Naive thymus-derived CD4-positive, alpha-beta T cell (primary cell): ENCODE data around the gene RHOXF2. TPM values are rescaled to one million over a fixed set of nuclear protein-coding genes. Genes with fewer than 3 reads are reported as not detected.
"Not testable (repeated sequence)": the region's sequence is repeated elsewhere in the genome, so short reads cannot be mapped to it uniquely, and the experiment has no call there.

ENCODE experiments used
- ATAC-seq: fragments of 150-1000 bp; cut with Tn5 transposase; 2 replicates; pipeline ENCODE4 v1.10.0; 2021; ENCODE audit warnings: mild to moderate bottlenecking, moderate library complexity
- CTCF ChIA-PET: fragments of 350-600 bp; sonication (Branson Sonifier 250); formaldehyde crosslinking; loops from one replicate; lab custom pipeline; 2021; ENCODE audit warnings: antibody characterized with exemption; lab: Charles Lee
- POLR2A ChIA-PET: fragments of 350-600 bp; sonication (Branson Sonifier 250); formaldehyde crosslinking; loops from one replicate; lab custom pipeline; 2021; ENCODE audit warnings: antibody characterized with exemption, inconsistent platforms; lab: Charles Lee
- DNase-seq, 9 donors: peaks; one replicate each; pipeline versions ENCODE4 v3.0.0 to v3.0.0-alpha.2; 2020 to 2022; ENCODE audit warnings: mixed read lengths in 1 of 9
- H3K27ac ChIP-seq: one replicate; pipeline ENCODE4 v1.7.0; 2013; ENCODE audit warnings: mild to moderate bottlenecking, low read depth, low read length, moderate library complexity
- H3K27me3 ChIP-seq, 2 donors: one replicate each; pipeline ENCODE4 v1.7.0; 2013; ENCODE audit warnings: low read length in 2 of 2, mild to moderate bottlenecking in 2 of 2, moderate library complexity in 2 of 2; ENCODE audit not compliant: control insufficient read depth in 2 of 2, insufficient read depth in 2 of 2
- H3K36me3 ChIP-seq, 3 experiments: 1 replicate in 2 of 3; 2 replicates in 1 of 3; pipeline ENCODE4 v1.7.0; 2013; ENCODE audit warnings: low read length in 3 of 3, mild to moderate bottlenecking in 3 of 3, moderate library complexity in 1 of 3; ENCODE audit not compliant: insufficient read depth in 3 of 3, control insufficient read depth in 2 of 3
- H3K4me1 ChIP-seq, 2 donors: one replicate each; pipeline ENCODE4 v1.7.0; 2013; ENCODE audit warnings: low read length in 2 of 2, mild to moderate bottlenecking in 2 of 2, moderate library complexity in 1 of 2; ENCODE audit not compliant: control insufficient read depth in 2 of 2, insufficient read depth in 2 of 2
- H3K4me3 ChIP-seq: 2 replicates; pipeline ENCODE4 v1.7.0; 2013; ENCODE audit warnings: mild to moderate bottlenecking, low read length
- H3K9me3 ChIP-seq, 3 experiments: 1 replicate in 2 of 3; 2 replicates in 1 of 3; pipeline ENCODE4 v1.7.0; 2013; ENCODE audit warnings: low read length in 3 of 3; ENCODE audit not compliant: control insufficient read depth in 2 of 3
- H3K27ac Mint-ChIP-seq, 9 donors: one replicate each; pipeline ENCODE4 v1.8.0; 2020 to 2022; ENCODE audit warnings: mixed read lengths in 9 of 9, mild to moderate bottlenecking in 8 of 9, moderate library complexity in 5 of 9, inconsistent platforms in 2 of 9
- H3K27me3 Mint-ChIP-seq, 5 donors: one replicate each; pipeline ENCODE4 v1.8.0; 2021 to 2022; ENCODE audit warnings: mixed read lengths in 5 of 5, mild to moderate bottlenecking in 1 of 5
- H3K36me3 Mint-ChIP-seq, 5 donors: one replicate each; pipeline ENCODE4 v1.8.0; 2020 to 2022; ENCODE audit warnings: mixed read lengths in 5 of 5, mild to moderate bottlenecking in 3 of 5, inconsistent platforms in 1 of 5
- H3K4me1 Mint-ChIP-seq, 7 donors: one replicate each; pipeline ENCODE4 v1.8.0; 2020 to 2022; ENCODE audit warnings: mixed read lengths in 7 of 7, mild to moderate bottlenecking in 3 of 7, inconsistent platforms in 1 of 7
- H3K4me3 Mint-ChIP-seq, 10 donors: one replicate each; pipeline ENCODE4 v1.8.0; 2020 to 2022; ENCODE audit warnings: mild to moderate bottlenecking in 10 of 10, mixed read lengths in 10 of 10, moderate library complexity in 6 of 10, inconsistent platforms in 2 of 10
- H3K9me3 Mint-ChIP-seq, 11 donors: one replicate each; pipeline ENCODE4 v1.8.0; 2020 to 2022; ENCODE audit warnings: mixed read lengths in 11 of 11, mild to moderate bottlenecking in 4 of 11, inconsistent platforms in 1 of 11, moderate library complexity in 1 of 11
- intact Hi-C, 2 donors: fragments of 100-400 bp; cut with micrococcal nuclease; formaldehyde crosslinking; loops; one replicate each; pipeline ENCODE4 v1.15.1; 2023
- polyA plus RNA-seq, 2 donors: library from polyadenylated mRNA; unstranded; fragments of 300-500 nt; fragmentation: Illumina TruSeq; gene quantifications; one replicate each; pipeline ENCODE4 v1.2.3, GENCODE V29; 2021
- total RNA-seq, 6 experiments: library from RNA in 5 of 6; stranded (reverse) in 5 of 6; gene quantifications; 1 replicate in 5 of 6; 2 replicates in 1 of 6; pipeline ENCODE4 v1.2.3 and lab custom pipeline; 2021 to 2026

The RHOXF2 gene
- total and polyA plus RNA-seq, 7 experiments from 2014 or later: 0.22 TPM; not detected in 6

GRCh38 chrX:120128306-120128846 lies 30.0 kb upstream of the RHOXF2 start:
- H3K4me1 Mint-ChIP-seq, H3K4me1 ChIP-seq, H3K27me3 Mint-ChIP-seq, ATAC-seq, POLR2A ChIA-PET, H3K9me3 Mint-ChIP-seq, H3K36me3 ChIP-seq, H3K9me3 ChIP-seq, H3K36me3 Mint-ChIP-seq, H3K27ac Mint-ChIP-seq, DNase-seq, H3K27ac ChIP-seq, H3K4me3 ChIP-seq, H3K4me3 Mint-ChIP-seq, H3K27me3 ChIP-seq, CTCF ChIA-PET, intact Hi-C loops: not testable (repeated sequence)

GRCh38 chrX:120136128-120136527 lies 22.3 kb upstream of the RHOXF2 start:
- CTCF ChIA-PET: no interaction called here
- DNase-seq (no peak), ATAC-seq (no peak)
- Histone ChIP-seq H3K27ac (no peak overlapping the region), H3K27me3 (no peaks in the 10 kb centered on the region), H3K36me3 (no peaks in the 10 kb centered on the region), H3K9me3 (no peaks in the 10 kb centered on the region), H3K4me1 (peaks cover 0 to 3% of the 10 kb centered on the region in 2 donors), H3K4me3 (no peak overlapping the region)
- intact Hi-C loops: no loop called here
- POLR2A ChIA-PET: interaction anchor here (0.5 kb wide), 1 partner anchor 397 kb away, joined by 3 read pairs; no protein-coding TSS in a partner anchor
- Mint-ChIP-seq H3K9me3 (no peaks in the 10 kb centered on the region), H3K27me3 (no peaks in the 10 kb centered on the region), H3K36me3 (peaks cover 0 to 3% (median 0%) of the 10 kb centered on the region in 5 donors), H3K27ac (peak overlapping the region in 1 of 9 donors; percentile 68), H3K4me1 (peaks cover 0 to 10% (median 0%) of the 10 kb centered on the region in 7 donors), H3K4me3 (peak overlapping the region in 1 of 10 donors; percentile 37)

- ChIA-PET POLR2A (no interaction called here), CTCF (no interaction called here)
- no peaks in the 10 kb centered on the region for H3K27me3 ChIP-seq
- Mint-ChIP-seq H3K27ac (no peak overlapping the region), H3K9me3 (no peaks in the 10 kb centered on the region), H3K36me3 (peaks cover 0 to 3% (median 0%) of the 10 kb centered on the region in 5 donors), H3K27me3 (no peaks in the 10 kb centered on the region), H3K4me3 (no peak overlapping the region), H3K4me1 (peaks cover 0 to 10% (median 0%) of the 10 kb centered on the region in 7 donors)
- DNase-seq (no peak), ATAC-seq (no peak)
- intact Hi-C loops: no loop called here
- no peaks in the 10 kb centered on the region for H3K9me3 ChIP-seq
- no peaks in the 10 kb centered on the region for H3K36me3 ChIP-seq
- no peak overlapping the region for H3K4me3 ChIP-seq
- peaks cover 0 to 3% of the 10 kb centered on the region in 2 donors for H3K4me1 ChIP-seq
- no peak overlapping the region for H3K27ac ChIP-seq
These were observed 21.6 kb upstream of the RHOXF2 start for GRCh38 chrX:120136840-120137239.

GRCh38 chrX:120137439-120137838 lies 21.0 kb upstream of the RHOXF2 start:
- DNase-seq (no peak), ATAC-seq (no peak)
- Histone ChIP-seq H3K36me3 (no peaks in the 10 kb centered on the region), H3K4me1 (peaks cover 0 to 3% of the 10 kb centered on the region in 2 donors), H3K27me3 (no peaks in the 10 kb centered on the region), H3K27ac (no peak overlapping the region), H3K4me3 (no peak overlapping the region), H3K9me3 (no peaks in the 10 kb centered on the region)
- intact Hi-C loops: no loop called here
- CTCF ChIA-PET: no interaction called here
- no peak overlapping the region for H3K4me3 Mint-ChIP-seq
- peaks cover 0 to 3% (median 0%) of the 10 kb centered on the region in 5 donors for H3K36me3 Mint-ChIP-seq
- no peak overlapping the region for H3K27ac Mint-ChIP-seq
- H3K27me3 Mint-ChIP-seq: no peaks in the 10 kb centered on the region
- POLR2A ChIA-PET: no interaction called here
- H3K9me3 Mint-ChIP-seq: no peaks in the 10 kb centered on the region
- peaks cover 0 to 10% (median 0%) of the 10 kb centered on the region in 7 donors for H3K4me1 Mint-ChIP-seq

GRCh38 chrX:120140293-120140981 lies 18.0 kb upstream of the RHOXF2 start:
- no peak for ATAC-seq
- peaks cover under 1 to 25% (median 2%) of the 10 kb centered on the region in 7 donors for H3K4me1 Mint-ChIP-seq
- Histone ChIP-seq H3K27me3 (no peaks in the 10 kb centered on the region), H3K9me3 (no peaks in the 10 kb centered on the region), H3K27ac (no peak overlapping the region), H3K36me3 (no peaks in the 10 kb centered on the region), H3K4me1 (peaks cover 0 to 8% of the 10 kb centered on the region in 2 donors), H3K4me3 (no peak overlapping the region)
- H3K4me3 Mint-ChIP-seq: no peak overlapping the region
- H3K9me3 Mint-ChIP-seq: peaks cover 0 to 2% (median 0%) of the 10 kb centered on the region in 11 donors
- DNase-seq: no peak
- CTCF ChIA-PET: no interaction called here
- H3K36me3 Mint-ChIP-seq: peaks cover 0 to 3% (median 0%) of the 10 kb centered on the region in 5 donors
- H3K27me3 Mint-ChIP-seq: no peaks in the 10 kb centered on the region
- H3K27ac Mint-ChIP-seq: no peak overlapping the region
- intact Hi-C loops: no loop called here
- POLR2A ChIA-PET: no interaction called here

GRCh38 chrX:120144178-120144844 lies 14.1 kb upstream of the RHOXF2 start:
- H3K27me3 Mint-ChIP-seq: no peaks in the 10 kb centered on the region
- peak overlapping the region in 1 of 9 donors; percentile 42 for H3K27ac Mint-ChIP-seq
- intact Hi-C loops: no loop called here
- Histone ChIP-seq H3K4me3 (no peak overlapping the region), H3K4me1 (peaks cover 0 to 12% of the 10 kb centered on the region in 2 donors), H3K27me3 (no peaks in the 10 kb centered on the region), H3K36me3 (no peaks in the 10 kb centered on the region), H3K27ac (no peak overlapping the region), H3K9me3 (no peaks in the 10 kb centered on the region)
- CTCF ChIA-PET: no interaction called here
- H3K9me3 Mint-ChIP-seq: peaks cover 0 to 7% (median 2%) of the 10 kb centered on the region in 11 donors
- H3K4me3 Mint-ChIP-seq: peak overlapping the region in 1 of 10 donors; percentile 30
- peaks cover 0 to 6% (median 0%) of the 10 kb centered on the region in 5 donors for H3K36me3 Mint-ChIP-seq
- ATAC-seq (no peak), DNase-seq (no peak)
- POLR2A ChIA-PET: no interaction called here
- peaks cover 4 to 32% (median 15%) of the 10 kb centered on the region in 7 donors for H3K4me1 Mint-ChIP-seq
